ENCODE data around the gene RBFOX2.

RBFOX2 gene

DNA sequence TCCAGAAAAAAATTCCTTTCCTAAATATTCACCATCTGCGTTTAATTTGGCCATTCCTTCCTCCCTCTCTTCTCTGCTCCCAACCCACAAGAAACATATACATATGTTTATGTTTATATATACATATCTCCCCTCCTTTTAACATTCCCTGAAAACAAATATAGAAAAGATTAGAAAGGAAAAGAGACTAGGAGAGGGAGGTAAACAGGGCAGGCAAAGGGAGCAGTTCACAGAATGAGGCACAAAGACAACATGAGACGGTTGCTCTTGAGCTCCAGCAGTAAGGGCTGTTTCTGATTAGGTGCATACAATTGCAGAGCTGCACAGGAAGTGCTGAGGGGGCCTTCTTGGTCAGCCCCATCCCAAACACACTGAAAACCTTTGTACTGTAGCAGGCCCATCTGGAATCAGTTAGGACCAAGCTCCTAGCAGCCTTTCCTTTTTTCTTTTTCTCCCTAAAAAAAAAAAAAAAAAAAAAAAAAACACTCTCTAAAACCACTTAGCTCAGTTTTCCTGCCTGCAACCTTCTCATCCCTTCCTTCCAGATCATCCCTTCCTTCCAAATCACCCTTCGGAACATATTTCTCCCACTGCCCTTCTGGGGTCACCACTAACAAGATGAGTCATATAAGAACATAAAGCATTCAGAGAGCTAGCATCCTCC, 57.0 kb downstream of the RBFOX2 start:
- no peak for FAIRE-seq

GRCh38 chr22:35970616-35971455, 57.8 kb downstream of the RBFOX2 start:
- no peak for FAIRE-seq

- FAIRE-seq: peak; percentile 86
These were observed 61.6 kb downstream of the RBFOX2 start for GRCh38 chr22:35967046-35967397.

DNA sequence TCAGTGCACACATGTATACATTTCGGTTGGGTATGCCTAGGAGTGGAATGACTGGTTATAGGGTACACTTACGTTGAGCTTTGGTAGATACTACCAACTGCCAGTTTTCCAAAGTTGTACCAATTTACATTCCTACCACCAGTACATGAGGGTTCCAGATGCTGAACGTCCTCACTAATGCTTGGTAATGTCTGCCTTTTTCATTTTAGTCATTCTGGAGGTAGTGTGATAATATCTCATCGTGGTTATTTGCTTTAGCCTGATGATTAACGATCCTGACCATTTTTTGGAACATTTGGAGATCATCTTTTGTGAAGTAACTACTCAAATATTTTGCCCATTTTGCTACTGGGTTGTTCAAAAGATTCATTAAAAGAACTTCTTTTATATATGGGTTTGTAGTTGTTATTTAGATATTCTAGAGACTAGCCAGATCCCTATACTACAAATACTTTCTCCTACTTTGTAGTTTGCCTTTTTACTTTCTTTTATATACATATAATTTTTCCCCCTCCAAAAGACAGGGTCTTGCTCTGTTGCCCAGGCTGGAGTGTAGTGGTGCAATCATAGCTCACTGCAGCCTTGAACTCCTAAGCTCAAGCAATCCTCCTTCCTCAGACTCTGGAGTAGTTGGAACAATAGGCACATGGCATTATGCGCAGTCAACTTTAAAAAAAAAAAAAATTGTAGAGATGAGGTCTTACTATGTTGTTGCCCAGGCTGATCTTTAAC, 62.1 kb downstream of the RBFOX2 start:
- FAIRE-seq: no peak

- no peak for FAIRE-seq
These were observed 65.3 kb downstream of the RBFOX2 start for GRCh38 chr22:35963237-35963810.

DNA sequence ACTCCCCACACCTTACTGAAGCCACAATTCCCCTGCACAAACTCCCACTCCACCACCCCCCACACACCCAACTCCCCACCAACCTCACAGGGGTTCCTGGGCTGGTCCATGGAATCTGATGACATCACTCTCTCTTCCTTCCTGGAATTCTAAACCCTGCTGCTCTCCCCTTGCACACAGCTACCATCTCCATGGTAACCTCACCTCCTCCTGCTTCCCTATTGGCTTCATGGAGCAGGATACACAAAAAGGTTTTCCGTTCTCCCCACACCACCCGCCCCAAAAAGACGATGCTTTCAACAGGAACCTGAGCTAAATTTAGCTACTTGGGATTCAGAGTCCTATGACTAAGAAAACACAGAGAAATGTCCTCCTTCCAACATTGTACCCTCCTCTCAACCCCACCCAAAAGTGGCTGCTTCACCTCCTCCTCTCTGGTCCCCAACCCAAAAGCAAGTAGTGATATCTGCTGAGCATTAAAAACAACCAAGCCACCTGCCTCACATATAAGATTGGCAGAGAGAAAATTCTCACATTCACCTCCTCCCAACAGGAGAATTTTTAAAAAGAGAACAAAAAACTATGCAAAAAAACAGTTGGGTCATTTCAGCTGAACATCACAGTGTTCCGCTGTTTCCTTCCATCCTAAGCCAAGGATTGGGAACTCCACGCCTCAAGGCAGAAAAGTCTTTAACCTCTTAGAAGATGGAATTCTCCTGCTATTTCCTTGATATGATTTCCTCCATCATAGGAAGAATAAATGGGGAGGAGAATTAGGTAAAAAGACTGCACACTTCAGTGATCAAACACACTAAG, 66.9 kb downstream of the RBFOX2 start:
- peak; percentile 24 for FAIRE-seq

GRCh38 chr22:35960854-35961253, 67.8 kb downstream of the RBFOX2 start:
- no peak for FAIRE-seq

- peak; percentile 79 for FAIRE-seq
These were observed 69.4 kb downstream of the RBFOX2 start for GRCh38 chr22:35959121-35959800.

DNA sequence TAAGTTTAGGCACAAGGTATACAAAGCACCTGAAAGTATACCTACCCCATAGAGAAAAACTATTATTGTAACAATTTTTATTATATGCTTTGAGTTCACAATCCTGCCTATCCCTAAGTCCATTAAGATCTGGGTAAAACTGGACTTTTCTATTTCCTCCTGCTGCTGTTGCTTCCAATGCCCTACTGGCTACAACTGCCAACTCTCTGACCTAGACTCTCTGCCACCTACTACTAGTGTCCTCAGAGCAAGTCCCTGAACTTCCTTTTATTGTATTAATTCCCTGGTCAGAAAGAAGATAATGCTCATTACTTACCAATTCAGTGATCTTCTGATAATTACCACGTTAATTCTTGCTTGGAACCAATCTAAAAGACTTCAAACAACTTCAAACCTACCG, 70.3 kb downstream of the RBFOX2 start:
- no peak for FAIRE-seq

- FAIRE-seq: no peak
These were observed 71.0 kb downstream of the RBFOX2 start for GRCh38 chr22:35957589-35957988.

- FAIRE-seq: no peak
These were observed 71.8 kb downstream of the RBFOX2 start for GRCh38 chr22:35956850-35957249.

- FAIRE-seq: no peak
These were observed 73.1 kb downstream of the RBFOX2 start for GRCh38 chr22:35955546-35955945.

GRCh38 chr22:35952576-35952975, 76.0 kb downstream of the RBFOX2 start:
- no peak for FAIRE-seq

DNA sequence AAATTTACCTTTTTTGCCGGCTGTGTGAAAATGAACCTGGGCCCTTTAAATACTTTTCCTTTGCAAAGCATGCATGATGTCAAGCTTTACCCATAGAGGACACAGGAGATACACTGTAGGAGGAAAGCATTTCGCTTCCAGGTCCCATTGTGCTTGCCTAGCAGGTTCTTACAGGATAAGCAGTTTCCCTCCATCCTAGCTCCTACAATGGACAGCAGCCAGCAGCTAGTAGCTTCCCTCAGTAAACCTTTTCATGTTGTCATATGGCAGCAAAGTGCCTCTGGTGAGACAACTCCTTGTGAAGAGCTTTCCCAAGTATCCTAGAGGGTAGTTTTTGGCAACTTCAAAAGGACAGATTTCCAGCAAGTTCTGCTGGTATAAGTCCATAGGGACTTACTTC, 78.4 kb downstream of the RBFOX2 start:
- FAIRE-seq: no peak

GRCh38 chr22:35949243-35949642, 79.4 kb downstream of the RBFOX2 start:
- FAIRE-seq: peak; percentile 69

DNA sequence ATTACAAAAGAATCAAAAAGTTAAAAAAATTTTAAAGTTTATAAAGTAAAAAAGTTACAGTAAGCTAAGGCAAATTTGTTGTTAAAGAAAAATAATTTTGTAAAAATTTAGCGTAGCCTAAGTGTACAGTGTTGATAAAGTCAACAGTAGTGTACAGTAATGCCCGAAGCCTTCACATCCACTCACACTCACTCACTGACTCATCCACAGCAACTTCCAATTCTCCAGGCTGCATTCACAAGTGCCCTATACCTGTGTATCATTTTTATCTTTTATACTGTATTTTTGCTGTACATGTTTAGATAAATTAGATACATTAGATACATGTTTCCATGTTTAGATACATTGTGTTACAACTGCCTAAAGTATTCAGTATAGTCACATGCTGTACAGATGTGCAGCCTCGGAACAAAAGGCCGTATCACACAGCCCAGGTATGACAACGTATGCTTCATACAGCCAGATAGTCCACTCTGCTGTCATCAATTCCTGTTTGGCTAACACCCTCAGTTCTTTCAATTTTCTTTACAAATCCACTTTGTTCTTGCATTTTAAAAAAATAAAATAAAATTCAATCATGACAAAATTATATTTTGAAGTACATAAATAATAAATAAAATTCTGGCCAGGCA, 80.7 kb downstream of the RBFOX2 start:
- no peak for FAIRE-seq

DNA sequence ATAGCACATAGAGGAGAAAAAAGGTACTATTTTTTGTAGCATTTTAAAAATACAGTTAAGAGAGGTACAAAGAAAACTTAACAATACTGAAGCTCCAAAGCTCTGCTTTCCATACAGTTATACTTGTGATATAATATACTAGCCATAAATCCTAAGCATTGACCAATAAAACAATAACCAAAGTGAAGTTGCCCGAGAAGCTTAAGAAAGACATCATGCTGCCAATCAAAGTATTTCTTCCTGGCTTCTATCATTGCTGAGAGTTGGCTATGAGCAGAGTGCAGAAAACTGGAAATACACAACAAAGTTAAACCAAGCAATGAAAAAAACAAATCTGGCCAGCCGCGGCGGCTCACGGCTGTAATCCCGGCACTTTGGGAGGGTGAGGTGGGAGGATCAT, 84.2 kb downstream of the RBFOX2 start:
- no peak for FAIRE-seq

DNA sequence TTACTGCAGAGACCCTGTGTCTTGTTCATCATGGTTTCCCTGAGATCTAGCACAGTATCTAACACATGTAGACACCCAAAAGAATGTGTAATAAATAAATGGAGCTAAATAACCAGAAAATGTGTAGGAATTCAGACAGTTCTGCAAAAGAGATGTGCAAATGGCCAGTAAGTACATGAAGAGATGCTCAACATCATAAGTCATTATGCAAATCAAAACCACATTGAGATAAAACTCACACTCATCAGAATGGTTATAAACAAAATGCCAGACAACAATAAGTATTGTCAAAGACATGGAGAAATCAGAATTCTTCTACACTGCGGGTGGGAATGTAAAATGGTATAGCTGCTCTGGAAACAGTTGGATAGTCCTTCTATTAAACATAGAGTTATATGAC, 88.5 kb downstream of the RBFOX2 start:
- peak; percentile 13 for FAIRE-seq

DNA sequence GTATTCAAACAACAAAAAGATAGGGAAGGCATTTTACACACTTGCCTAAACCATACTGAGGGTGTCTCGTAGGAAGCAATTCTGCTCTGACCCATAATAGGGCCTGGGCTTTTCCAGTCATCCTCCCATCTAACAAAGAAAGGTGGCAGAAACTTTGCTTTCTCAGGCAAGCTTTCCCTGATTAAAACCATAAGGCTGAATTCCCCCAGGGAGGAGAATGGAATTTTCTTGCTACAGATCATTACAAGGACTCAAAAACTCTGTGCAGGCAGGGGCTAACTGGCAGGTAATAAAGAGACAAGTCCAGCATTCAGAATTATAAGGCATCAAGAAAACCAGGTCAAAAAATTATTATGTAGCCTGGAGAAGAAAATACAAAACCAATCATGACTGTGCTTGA, 90.4 kb downstream of the RBFOX2 start:
- no peak for FAIRE-seq

DNA sequence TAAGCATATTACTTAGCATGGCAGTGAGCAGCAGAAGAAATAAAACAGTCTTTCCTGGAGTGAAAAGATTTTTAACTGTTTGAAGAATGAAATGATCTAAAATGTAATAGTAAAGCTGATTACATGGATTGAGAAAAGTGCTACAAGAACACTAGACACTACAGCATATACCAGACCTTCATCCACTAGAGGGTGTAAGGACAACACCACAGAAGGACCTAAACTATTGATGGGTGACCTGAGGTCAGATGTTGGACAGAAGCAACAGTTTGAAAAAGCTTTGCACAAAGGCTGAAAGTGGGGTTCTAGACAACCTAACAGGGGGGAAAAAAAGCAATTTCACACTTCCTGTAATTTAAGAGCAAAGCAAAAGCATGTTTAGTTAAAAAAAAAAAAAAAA, 97.7 kb downstream of the RBFOX2 start:
- peak; percentile 99 for FAIRE-seq

DNA sequence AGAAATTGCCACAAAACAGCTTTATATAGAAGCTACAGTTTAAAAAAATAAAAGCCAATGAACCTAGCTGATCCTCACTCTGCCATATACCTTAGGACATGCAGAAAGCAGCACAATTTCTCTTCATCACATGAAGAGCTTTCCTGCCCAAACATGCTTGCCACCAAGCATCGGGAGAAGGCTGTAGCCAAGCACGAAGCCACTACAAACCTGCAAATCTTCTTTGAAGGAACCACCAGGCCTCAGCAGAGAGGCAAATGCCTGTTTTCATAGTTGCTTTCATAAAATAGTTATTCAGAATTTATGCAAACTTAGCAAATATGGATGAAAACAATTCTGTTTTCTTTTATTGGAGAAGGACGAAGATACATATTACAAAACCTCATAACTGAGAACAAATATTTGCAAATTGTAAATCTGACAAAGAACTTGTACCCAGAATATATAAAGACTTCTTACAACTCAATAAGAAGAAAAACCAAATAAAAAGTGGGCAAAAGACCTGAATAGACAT, 100.3 kb downstream of the RBFOX2 start:
- FAIRE-seq: no peak

Data from islet of Langerhans (tissue), 1 donor.